WTC11 (cell line): ENCODE results near the gene UGGT2. TPM values are rescaled to one million over a fixed set of nuclear protein-coding genes. Genes with fewer than 3 reads are reported as not detected.

ENCODE experiments used
- ATAC-seq: fragments of 200-7000 bp; cut with Tn5 transposase; 2 replicates; pipeline ENCODE4 v1.10.0; 2021; ENCODE audit warnings: mild to moderate bottlenecking, moderate library complexity
- CTCF ChIA-PET: fragments of 300-600 bp; sonication (Branson Sonifier 250); formaldehyde crosslinking; loops from one replicate; lab custom pipeline; 2021; ENCODE audit warnings: antibody characterized with exemption; lab: Charles Lee
- POLR2A ChIA-PET: fragments of 350-600 bp; sonication (Branson Sonifier 250); formaldehyde crosslinking; loops from one replicate; lab custom pipeline; 2021; ENCODE audit warnings: antibody characterized with exemption; lab: Charles Lee
- DNase-seq: peaks from one replicate; pipeline ENCODE4 v3.0.0; 2021; ENCODE audit warnings: low spot score
- H3K27ac Mint-ChIP-seq: 2 replicates; pipeline ENCODE4 v1.8.0; 2021; ENCODE audit warnings: mixed read lengths
- H3K27me3 Mint-ChIP-seq: 2 replicates; pipeline ENCODE4 v1.8.0; 2021; ENCODE audit warnings: low read depth, mild to moderate bottlenecking, moderate library complexity, mixed read lengths
- H3K36me3 Mint-ChIP-seq: 2 replicates; pipeline ENCODE4 v1.8.0; 2021; ENCODE audit warnings: mixed read lengths
- H3K4me1 Mint-ChIP-seq: 2 replicates; pipeline ENCODE4 v1.8.0; 2022; ENCODE audit warnings: mixed read lengths
- H3K4me3 Mint-ChIP-seq: 2 replicates; pipeline ENCODE4 v1.8.0; 2021; ENCODE audit warnings: mild to moderate bottlenecking, moderate library complexity, mixed read lengths
- H3K9me3 Mint-ChIP-seq: 2 replicates; pipeline ENCODE4 v1.8.0; 2021; ENCODE audit warnings: mixed read lengths
- AR ChIP-seq: fragments of 250-450 bp; sonication (Bioruptor Pico); IDR thresholded peaks from 2 replicates; pipeline ENCODE4 v1.9.0; 2021; ENCODE audit warnings: mild to moderate bottlenecking
- E2F1 ChIP-seq: sonication (generic); formaldehyde crosslinking; IDR thresholded peaks from 2 replicates; pipeline ENCODE4 v1.8.0; 2022; ENCODE audit warnings: mild to moderate bottlenecking, missing genetic modification reagents
- ESRRA ChIP-seq: sonication (generic); formaldehyde crosslinking; IDR thresholded peaks from 2 replicates; pipeline ENCODE4 v1.8.1; 2022; ENCODE audit warnings: mild to moderate bottlenecking, missing genetic modification reagents, borderline replicate concordance
- FOXP1 ChIP-seq: sonication (generic); formaldehyde crosslinking; IDR thresholded peaks from 2 replicates; pipeline ENCODE4 v1.8.0; 2022; ENCODE audit warnings: missing genetic modification reagents, mild to moderate bottlenecking, moderate library complexity, borderline replicate concordance
- IRF2 ChIP-seq: sonication (generic); formaldehyde crosslinking; IDR thresholded peaks from 2 replicates; pipeline ENCODE4 v1.8.0; 2022; ENCODE audit warnings: low read depth, missing genetic modification reagents, borderline replicate concordance
- JAZF1 ChIP-seq: fragments of 250-450 bp; sonication (Bioruptor Pico); IDR thresholded peaks from 2 replicates; pipeline ENCODE4 v1.9.0; 2021; ENCODE audit warnings: moderate library complexity, mild to moderate bottlenecking, inconsistent platforms
- JUN ChIP-seq: sonication (generic); formaldehyde crosslinking; IDR thresholded peaks from 2 replicates; pipeline ENCODE4 v1.8.0; 2023; ENCODE audit warnings: mild to moderate bottlenecking, missing genetic modification reagents
- MYBL2 ChIP-seq: sonication (generic); formaldehyde crosslinking; IDR thresholded peaks from 2 replicates; pipeline ENCODE4 v1.8.1; 2023; ENCODE audit warnings: mild to moderate bottlenecking, moderate library complexity, missing genetic modification reagents
- RELA ChIP-seq: sonication (generic); formaldehyde crosslinking; IDR thresholded peaks from 2 replicates; pipeline ENCODE4 v1.8.1; 2022; ENCODE audit warnings: missing genetic modification reagents, mild to moderate bottlenecking, borderline replicate concordance
- SMAD3 ChIP-seq: sonication (generic); formaldehyde crosslinking; IDR thresholded peaks from 2 replicates; pipeline ENCODE4 v1.8.0; 2022; ENCODE audit warnings: missing genetic modification reagents, mild to moderate bottlenecking, borderline replicate concordance
- SOX15 ChIP-seq: fragments of 250-450 bp; sonication (Bioruptor Pico); IDR thresholded peaks from 2 replicates; pipeline ENCODE4 v1.9.0; 2021; ENCODE audit warnings: mild to moderate bottlenecking
- SP1 ChIP-seq: sonication (generic); formaldehyde crosslinking; conservative IDR thresholded peaks from 2 replicates; pipeline ENCODE4 v1.8.1; 2022; ENCODE audit warnings: missing genetic modification reagents
- USF2 ChIP-seq: sonication (generic); formaldehyde crosslinking; IDR thresholded peaks from 2 replicates; pipeline ENCODE4 v1.8.1; 2023; ENCODE audit warnings: mild to moderate bottlenecking, missing genetic modification reagents, moderate library complexity
- ZNF671 ChIP-seq: fragments of 250-450 bp; sonication (Bioruptor Pico); IDR thresholded peaks from 2 replicates; pipeline ENCODE4 v1.8.0; 2021; ENCODE audit warnings: mild to moderate bottlenecking
- total RNA-seq: library from RNA; stranded (reverse); gene quantifications from 3 replicates; pipeline ENCODE4 v1.2.3, GENCODE V29; 2021
- TF ChIP-seq, protein P1 (sequence below): sonication (generic); formaldehyde crosslinking; IDR thresholded peaks from 2 replicates; pipeline ENCODE4 v1.8.1; 2022; ENCODE audit warnings: mild to moderate bottlenecking, missing genetic modification reagents, moderate library complexity, borderline replicate concordance
- TF ChIP-seq, protein P2 (sequence below): sonication (generic); formaldehyde crosslinking; IDR thresholded peaks from 2 replicates; pipeline ENCODE4 v1.8.0; 2022; ENCODE audit warnings: missing genetic modification reagents

UGGT2 gene
- total RNA-seq, 1 experiment from 2014 or later: 31.1 TPM

- TF ChIP-seq, protein P1, sequence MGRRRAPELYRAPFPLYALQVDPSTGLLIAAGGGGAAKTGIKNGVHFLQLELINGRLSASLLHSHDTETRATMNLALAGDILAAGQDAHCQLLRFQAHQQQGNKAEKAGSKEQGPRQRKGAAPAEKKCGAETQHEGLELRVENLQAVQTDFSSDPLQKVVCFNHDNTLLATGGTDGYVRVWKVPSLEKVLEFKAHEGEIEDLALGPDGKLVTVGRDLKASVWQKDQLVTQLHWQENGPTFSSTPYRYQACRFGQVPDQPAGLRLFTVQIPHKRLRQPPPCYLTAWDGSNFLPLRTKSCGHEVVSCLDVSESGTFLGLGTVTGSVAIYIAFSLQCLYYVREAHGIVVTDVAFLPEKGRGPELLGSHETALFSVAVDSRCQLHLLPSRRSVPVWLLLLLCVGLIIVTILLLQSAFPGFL (CRISPR knock-in tag): no peak
These were observed 38.2 kb upstream of the UGGT2 start (continued) for GRCh38 chr13:96091164-96092117.

GRCh38 chr13:96090240-96091101, 37.3 kb upstream of the UGGT2 start:
- Mint-ChIP-seq H3K9me3 (no peaks in the 10 kb centered on the region), H3K4me3 (peak overlapping the region; percentile 36), H3K36me3 (no peaks in the 10 kb centered on the region)
- CTCF ChIA-PET: interaction anchor here (1.1 to 1.4 kb wide), 3 partner anchors 10 to 139 kb away, joined by 3 to 5 read pairs (median 3); no protein-coding TSS in a partner anchor
- peak; percentile 46 for ATAC-seq
- DNase-seq: peak; percentile 50
- TF ChIP-seq JAZF1: no peak
- no peak for TF ChIP-seq RELA (CRISPR knock-in tag)
- 0 out of 2 replicates have a peak, but pooled peaks have one; percentile 29 for TF ChIP-seq SP1 (CRISPR knock-in tag)
- TF ChIP-seq JUN (CRISPR knock-in tag): no peak
- no peak for TF ChIP-seq ZNF671 (CRISPR knock-in tag)
- TF ChIP-seq IRF2 (CRISPR knock-in tag): no peak
- no peak for TF ChIP-seq MYBL2
- TF ChIP-seq, all 79 proteins: peak for 1
- H3K27ac Mint-ChIP-seq: no peak overlapping the region
- POLR2A ChIA-PET: no interaction called here
- peaks cover 30% of the 10 kb centered on the region for H3K4me1 Mint-ChIP-seq
- H3K27me3 Mint-ChIP-seq: peaks cover 61% of the 10 kb centered on the region

GRCh38 chr13:96089749-96090239, 36.6 kb upstream of the UGGT2 start, which contains the start of gene HS6ST3:
TSS of gene HS6ST3 (plus strand) at chr13:96090107.
- peak within 1 kb of the TSS; percentile 69 for H3K4me3 Mint-ChIP-seq
- peak; percentile 75 for DNase-seq
- peaks cover 35% of the 10 kb centered on the region for H3K4me1 Mint-ChIP-seq
- POLR2A ChIA-PET: interaction anchor here (0.9 kb wide), 1 partner anchor 36 kb away, joined by 5 read pairs; the partner anchor contains the start of gene UGGT2
- H3K9me3 Mint-ChIP-seq: no peaks in the 10 kb centered on the region
- no peak within 1 kb of the TSS for H3K27ac Mint-ChIP-seq
- H3K36me3 Mint-ChIP-seq: no peaks in the 10 kb centered on the region
- H3K27me3 Mint-ChIP-seq: peaks cover 61% of the 10 kb centered on the region
- CTCF ChIA-PET: interaction anchor here (1.6 kb wide), 1 partner anchor 17 kb away, joined by 5 read pairs; no protein-coding TSS in a partner anchor
- peak; percentile 75 for ATAC-seq
- no peak for TF ChIP-seq E2F1 (CRISPR knock-in tag)
- TF ChIP-seq SMAD3 (CRISPR knock-in tag): no peak
- TF ChIP-seq USF2: no peak
- TF ChIP-seq, protein P2, sequence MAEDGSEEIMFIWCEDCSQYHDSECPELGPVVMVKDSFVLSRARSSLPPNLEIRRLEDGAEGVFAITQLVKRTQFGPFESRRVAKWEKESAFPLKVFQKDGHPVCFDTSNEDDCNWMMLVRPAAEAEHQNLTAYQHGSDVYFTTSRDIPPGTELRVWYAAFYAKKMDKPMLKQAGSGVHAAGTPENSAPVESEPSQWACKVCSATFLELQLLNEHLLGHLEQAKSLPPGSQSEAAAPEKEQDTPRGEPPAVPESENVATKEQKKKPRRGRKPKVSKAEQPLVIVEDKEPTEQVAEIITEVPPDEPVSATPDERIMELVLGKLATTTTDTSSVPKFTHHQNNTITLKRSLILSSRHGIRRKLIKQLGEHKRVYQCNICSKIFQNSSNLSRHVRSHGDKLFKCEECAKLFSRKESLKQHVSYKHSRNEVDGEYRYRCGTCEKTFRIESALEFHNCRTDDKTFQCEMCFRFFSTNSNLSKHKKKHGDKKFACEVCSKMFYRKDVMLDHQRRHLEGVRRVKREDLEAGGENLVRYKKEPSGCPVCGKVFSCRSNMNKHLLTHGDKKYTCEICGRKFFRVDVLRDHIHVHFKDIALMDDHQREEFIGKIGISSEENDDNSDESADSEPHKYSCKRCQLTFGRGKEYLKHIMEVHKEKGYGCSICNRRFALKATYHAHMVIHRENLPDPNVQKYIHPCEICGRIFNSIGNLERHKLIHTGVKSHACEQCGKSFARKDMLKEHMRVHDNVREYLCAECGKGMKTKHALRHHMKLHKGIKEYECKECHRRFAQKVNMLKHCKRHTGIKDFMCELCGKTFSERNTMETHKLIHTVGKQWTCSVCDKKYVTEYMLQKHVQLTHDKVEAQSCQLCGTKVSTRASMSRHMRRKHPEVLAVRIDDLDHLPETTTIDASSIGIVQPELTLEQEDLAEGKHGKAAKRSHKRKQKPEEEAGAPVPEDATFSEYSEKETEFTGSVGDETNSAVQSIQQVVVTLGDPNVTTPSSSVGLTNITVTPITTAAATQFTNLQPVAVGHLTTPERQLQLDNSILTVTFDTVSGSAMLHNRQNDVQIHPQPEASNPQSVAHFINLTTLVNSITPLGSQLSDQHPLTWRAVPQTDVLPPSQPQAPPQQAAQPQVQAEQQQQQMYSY (CRISPR knock-in tag): no peak
- TF ChIP-seq ESRRA: no peak
- TF ChIP-seq AR (CRISPR knock-in tag): no peak
- no peak for TF ChIP-seq SOX15 (CRISPR knock-in tag)
- peak; percentile 14; the same call in 1 of the 2 replicates for TF ChIP-seq FOXP1 (CRISPR knock-in tag)
